GM12801 (cell line): ENCODE measurements around the gene MRO.

ENCODE experiments used
- TF ChIP-seq, protein P1 (sequence below): IDR thresholded peaks from one replicate; pipeline ENCODE4 v1.5.1; 2011; ENCODE audit warnings: control low read depth; ENCODE audit not compliant: insufficient read length; ENCODE audit errors: extremely low read depth

The MRO gene

GRCh38 chr18:50857694-50858093 lies 37.9 kb upstream of the MRO start:
- TF ChIP-seq, protein P1, sequence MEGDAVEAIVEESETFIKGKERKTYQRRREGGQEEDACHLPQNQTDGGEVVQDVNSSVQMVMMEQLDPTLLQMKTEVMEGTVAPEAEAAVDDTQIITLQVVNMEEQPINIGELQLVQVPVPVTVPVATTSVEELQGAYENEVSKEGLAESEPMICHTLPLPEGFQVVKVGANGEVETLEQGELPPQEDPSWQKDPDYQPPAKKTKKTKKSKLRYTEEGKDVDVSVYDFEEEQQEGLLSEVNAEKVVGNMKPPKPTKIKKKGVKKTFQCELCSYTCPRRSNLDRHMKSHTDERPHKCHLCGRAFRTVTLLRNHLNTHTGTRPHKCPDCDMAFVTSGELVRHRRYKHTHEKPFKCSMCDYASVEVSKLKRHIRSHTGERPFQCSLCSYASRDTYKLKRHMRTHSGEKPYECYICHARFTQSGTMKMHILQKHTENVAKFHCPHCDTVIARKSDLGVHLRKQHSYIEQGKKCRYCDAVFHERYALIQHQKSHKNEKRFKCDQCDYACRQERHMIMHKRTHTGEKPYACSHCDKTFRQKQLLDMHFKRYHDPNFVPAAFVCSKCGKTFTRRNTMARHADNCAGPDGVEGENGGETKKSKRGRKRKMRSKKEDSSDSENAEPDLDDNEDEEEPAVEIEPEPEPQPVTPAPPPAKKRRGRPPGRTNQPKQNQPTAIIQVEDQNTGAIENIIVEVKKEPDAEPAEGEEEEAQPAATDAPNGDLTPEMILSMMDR, result no peak

- TF ChIP-seq, protein P1, result no peak
Measured at GRCh38 chr18:50855976-50856757, 36.4 kb upstream of the MRO start.

DNA sequence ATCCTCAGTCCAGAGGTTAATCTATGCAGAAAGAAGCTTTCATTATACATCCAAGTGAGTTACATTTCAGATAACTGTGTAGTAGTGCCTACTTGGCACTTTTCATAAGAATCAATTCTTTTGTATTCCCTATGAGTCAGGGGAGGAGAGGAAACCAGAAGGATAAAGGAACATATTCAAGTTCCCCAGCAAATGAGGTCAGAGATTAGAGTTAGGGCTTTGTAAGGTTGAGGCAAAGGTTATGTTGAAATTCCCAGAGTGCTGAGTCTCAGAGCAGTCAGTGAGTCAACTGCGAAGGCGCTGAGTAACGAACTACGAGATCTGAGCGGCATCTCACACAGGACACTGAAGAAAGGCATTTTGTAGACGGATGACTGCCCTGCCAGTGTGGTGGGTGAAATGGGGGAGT lies 34.1 kb upstream of the MRO start:
- TF ChIP-seq, protein P1, result no peak

GRCh38 chr18:50850307-50851065 lies 30.7 kb upstream of the MRO start:
- TF ChIP-seq, protein P1, result no peak

DNA sequence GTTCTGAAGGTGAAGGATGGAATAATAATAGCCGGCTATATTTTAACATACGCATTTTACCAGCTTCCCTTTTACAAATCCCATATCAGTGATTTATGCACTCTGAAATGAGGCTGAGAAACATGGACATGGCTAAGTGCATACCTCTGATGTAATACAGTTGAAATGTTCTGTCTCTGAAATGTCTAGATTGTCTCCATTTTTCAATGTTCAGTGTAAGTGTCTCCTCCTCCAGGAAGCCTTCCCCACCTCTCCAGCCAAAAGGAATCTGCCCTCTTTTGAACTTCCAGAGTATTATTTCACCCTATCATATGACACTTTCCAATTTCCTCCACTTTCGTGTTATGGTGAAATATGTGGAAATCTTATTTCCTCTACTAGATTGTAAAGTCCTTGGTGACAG lies 29.6 kb upstream of the MRO start:
- TF ChIP-seq, protein P1, result no peak

GRCh38 chr18:50848991-50849390 lies 29.2 kb upstream of the MRO start:
- TF ChIP-seq, protein P1, result no peak

DNA sequence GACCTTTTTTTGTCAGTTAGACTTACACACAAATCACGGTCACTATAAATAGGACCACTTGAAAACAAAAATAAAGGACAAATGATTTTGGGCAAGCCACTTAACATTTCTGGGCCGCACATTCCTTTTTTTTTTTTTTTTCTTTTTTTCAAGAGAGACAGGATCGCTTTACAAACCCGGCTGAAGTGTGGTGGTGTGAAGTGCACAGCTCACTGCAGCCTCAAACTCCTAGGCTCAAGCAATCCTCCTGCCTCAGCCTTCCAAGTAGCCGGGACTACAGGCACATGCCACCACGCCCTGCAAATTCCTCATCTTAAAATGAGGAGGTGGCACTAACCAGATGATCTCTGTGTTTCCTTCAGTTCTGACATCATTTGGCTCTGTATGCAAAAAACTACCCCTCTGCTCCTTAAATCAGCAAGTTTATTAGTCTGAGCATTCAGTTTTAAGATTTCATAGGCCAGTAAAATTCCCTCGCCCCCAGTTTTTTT lies 28.3 kb upstream of the MRO start:
- TF ChIP-seq, protein P1, result no peak
